HG03025 (cell line): Measurements from ENCODE around the gene TMEM208.
A peak's percentile ranks its signal among the peaks of the same experiment; 100 is the strongest.

Source experiments
- ATAC-seq: cut with Tn5 transposase; IDR thresholded peaks from one replicate; pipeline ENCODE4 v1.9.1; 2021; ENCODE audit warnings: mild to moderate bottlenecking, moderate library complexity; ENCODE audit not compliant: unreplicated experiment, low FRiP score

Gene TMEM208

GRCh38 chr16:67226804-67227566 is at the start of gene TMEM208:
Gene TMEM208, plus strand, starts transcription at chr16:67227130. Its CDS starts 89 bp downstream, at chr16:67227219.
- peak; percentile 83 for ATAC-seq

GRCh38 chr16:67177743-67178699 is 48.9 kb upstream of the TMEM208 start:
- ATAC-seq = no peak

- no peak for ATAC-seq
These were observed 47.4 kb upstream of the TMEM208 start for GRCh38 chr16:67179421-67180080.

- no peak for ATAC-seq
These were observed 46.8 kb upstream of the TMEM208 start for GRCh38 chr16:67180166-67180565.

- no peak for ATAC-seq
These were observed 45.6 kb upstream of the TMEM208 start for GRCh38 chr16:67181346-67181745.

GRCh38 chr16:67182288-67182687 is 44.6 kb upstream of the TMEM208 start:
- ATAC-seq = no peak

GRCh38 chr16:67183284-67183626 is 43.7 kb upstream of the TMEM208 start:
- ATAC-seq = no peak

GRCh38 chr16:67183627-67184452 is 43.1 kb upstream of the TMEM208 start, which contains the start of gene MATCAP1:
Gene MATCAP1, minus strand, starts transcription at chr16:67183963. Its CDS starts 3,353 bp downstream, at chr16:67180610.
- ATAC-seq = peak; percentile 90

GRCh38 chr16:67184453-67184994 is 42.4 kb upstream of the TMEM208 start:
- no peak for ATAC-seq

GRCh38 chr16:67184995-67185650 is 41.8 kb upstream of the TMEM208 start:
- ATAC-seq = no peak

- ATAC-seq = no peak
These were observed 41.2 kb upstream of the TMEM208 start for GRCh38 chr16:67185651-67186134.

GRCh38 chr16:67186550-67186950 is 40.4 kb upstream of the TMEM208 start:
- ATAC-seq = no peak

- no peak for ATAC-seq
These were observed 39.6 kb upstream of the TMEM208 start for GRCh38 chr16:67187175-67187890.

GRCh38 chr16:67188323-67188722 is 38.6 kb upstream of the TMEM208 start:
- no peak for ATAC-seq

- ATAC-seq = no peak
These were observed 38.1 kb upstream of the TMEM208 start for GRCh38 chr16:67188798-67189197.

- ATAC-seq = no peak
These were observed 36.9 kb upstream of the TMEM208 start, which contains the start of gene EXOC3L1 for GRCh38 chr16:67190041-67190440. Gene EXOC3L1, minus strand, starts transcription at chr16:67190136. Its CDS starts 460 bp downstream, at chr16:67189676.

GRCh38 chr16:67190448-67191399 is 36.2 kb upstream of the TMEM208 start:
- no peak for ATAC-seq
